Measurements from ENCODE around the gene STX1B.
A peak's percentile ranks its signal among the peaks of the same experiment; 100 is the strongest.

Gene STX1B

DNA sequence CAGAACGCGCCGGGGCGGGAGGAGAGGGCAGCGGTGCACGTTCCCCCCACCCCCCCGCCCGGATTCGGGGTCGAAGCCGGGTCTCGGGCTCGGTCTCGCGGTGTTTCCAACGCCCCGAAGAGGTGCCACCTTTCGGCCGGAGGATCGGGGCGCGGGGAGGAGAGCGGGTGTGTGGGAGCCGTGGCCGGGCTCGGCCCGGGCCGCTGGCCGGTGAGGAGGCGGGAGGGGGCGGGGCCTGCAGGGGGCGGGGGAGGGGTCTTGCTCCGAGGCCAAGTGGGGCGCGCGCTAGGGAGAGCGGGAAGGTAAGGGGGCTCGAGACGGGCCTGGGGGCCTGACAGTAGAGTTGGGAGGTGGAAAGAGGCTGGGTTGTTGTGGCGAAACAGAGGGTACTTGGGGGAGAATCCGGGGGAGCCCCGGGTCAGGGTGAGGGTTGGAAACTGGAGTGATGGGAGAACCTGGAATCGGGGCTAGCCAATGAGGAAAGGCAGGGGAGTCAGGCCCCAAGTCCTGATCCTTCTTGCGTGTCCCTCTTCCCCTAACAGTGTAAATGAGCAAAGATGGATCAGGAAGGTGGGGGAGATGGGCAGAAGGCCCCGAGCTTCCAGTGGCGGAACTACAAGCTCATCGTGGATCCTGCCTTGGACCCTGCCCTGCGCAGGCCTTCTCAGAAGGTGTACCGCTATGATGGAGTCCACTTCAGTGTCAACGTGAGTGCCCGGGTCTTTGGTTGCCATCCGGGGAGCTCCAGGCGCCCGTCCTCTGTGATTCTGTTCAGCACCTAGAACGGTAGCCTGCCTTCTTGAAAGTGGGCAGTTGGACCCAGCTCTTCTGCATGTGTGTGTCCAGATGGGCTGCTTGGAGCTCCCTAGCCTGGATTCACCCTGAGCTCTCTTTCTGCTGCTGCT, 52.0 kb downstream of the STX1B start:
- Histone ChIP-seq H2AFZ (ENCODE audit: low read depth, low read length, severe bottlenecking) (no peak overlapping the region), H3K79me2 (ENCODE audit: insufficient read depth, low read length) (peaks cover 9% of the 10 kb centered on the region), H3F3A (ENCODE audit: insufficient read depth) (peaks cover 9% of the 10 kb centered on the region; the same call in 1 of the 2 replicates), H3K9me3 (ENCODE audit: insufficient read depth, low read length) (no peaks in the 10 kb centered on the region), H3K9me2 (replicated peaks; ENCODE audit: insufficient read depth, low read length) (no peaks in the 10 kb centered on the region), H3K4me2 (ENCODE audit: low read depth, low read length, poor library complexity, severe bottlenecking) (peak overlapping the region; percentile 72), H3K27ac (ENCODE audit: low read depth, low read length) (peak overlapping the region; percentile 87; the same call in 1 of the 2 replicates), H3K36me3 (ENCODE audit: low read length) (peaks cover 14% of the 10 kb centered on the region; the same call in 1 of the 2 replicates), H4K20me1 (ENCODE audit: low read depth, low read length) (no peaks in the 10 kb centered on the region), H3K27me3 (ENCODE audit: low read length) (no peaks in the 10 kb centered on the region), H3K4me3 (ENCODE audit: insufficient read depth, low read length, poor library complexity, severe bottlenecking) (peak overlapping the region; percentile 80), H3K9ac (ENCODE audit: low read length) (peak overlapping the region; percentile 93)
- TF ChIP-seq EZH2phosphoT487 (conservative IDR thresholded peaks at IDR 0.05; ENCODE audit: low read length) = no peak
- TF ChIP-seq, protein P1, sequence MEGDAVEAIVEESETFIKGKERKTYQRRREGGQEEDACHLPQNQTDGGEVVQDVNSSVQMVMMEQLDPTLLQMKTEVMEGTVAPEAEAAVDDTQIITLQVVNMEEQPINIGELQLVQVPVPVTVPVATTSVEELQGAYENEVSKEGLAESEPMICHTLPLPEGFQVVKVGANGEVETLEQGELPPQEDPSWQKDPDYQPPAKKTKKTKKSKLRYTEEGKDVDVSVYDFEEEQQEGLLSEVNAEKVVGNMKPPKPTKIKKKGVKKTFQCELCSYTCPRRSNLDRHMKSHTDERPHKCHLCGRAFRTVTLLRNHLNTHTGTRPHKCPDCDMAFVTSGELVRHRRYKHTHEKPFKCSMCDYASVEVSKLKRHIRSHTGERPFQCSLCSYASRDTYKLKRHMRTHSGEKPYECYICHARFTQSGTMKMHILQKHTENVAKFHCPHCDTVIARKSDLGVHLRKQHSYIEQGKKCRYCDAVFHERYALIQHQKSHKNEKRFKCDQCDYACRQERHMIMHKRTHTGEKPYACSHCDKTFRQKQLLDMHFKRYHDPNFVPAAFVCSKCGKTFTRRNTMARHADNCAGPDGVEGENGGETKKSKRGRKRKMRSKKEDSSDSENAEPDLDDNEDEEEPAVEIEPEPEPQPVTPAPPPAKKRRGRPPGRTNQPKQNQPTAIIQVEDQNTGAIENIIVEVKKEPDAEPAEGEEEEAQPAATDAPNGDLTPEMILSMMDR (IDR thresholded peaks at IDR 0.05; ENCODE audit: insufficient read depth, low read length, poor library complexity, severe bottlenecking) = no peak

DNA sequence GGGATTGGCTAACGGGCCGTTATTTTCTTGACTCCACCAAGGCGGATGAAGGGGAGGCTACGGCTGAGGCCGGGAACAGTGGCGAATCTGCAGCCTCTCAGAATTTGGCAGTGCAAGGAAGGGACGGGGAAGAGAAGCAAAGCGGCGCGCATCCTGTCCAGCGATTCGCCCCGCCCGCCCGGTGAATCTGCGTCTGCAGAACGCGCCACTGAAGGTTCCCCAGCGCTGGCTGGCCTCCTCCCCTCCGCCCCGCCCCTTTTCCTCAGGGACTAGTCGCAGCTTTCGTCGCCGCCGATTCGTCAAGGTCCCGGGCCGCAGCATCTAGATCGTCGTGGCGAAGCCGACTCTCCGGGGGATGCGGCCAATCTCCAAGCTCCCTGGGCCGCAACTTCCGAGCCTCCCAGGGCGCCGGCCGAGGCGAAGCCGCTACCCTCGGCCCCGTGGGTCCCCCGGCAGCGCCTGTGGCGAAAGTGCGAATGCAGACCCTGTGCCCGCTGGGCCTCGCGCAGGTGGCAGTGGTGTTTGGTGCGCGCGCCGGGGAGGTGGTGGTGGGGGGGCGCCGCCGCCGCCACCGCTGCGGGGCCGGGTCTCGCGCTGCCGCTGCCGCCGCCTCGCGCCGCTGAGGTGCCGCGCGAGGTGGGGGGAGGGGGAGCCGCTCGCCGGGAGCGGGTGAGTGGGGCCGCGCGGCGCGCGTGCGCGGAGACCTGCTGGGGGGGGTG, 52.8 kb downstream of the STX1B start, which contains the start of gene SETD1A:
Gene SETD1A (plus strand): TSS at position 299 of the 719 bp plus-strand sequence. CDS start 978 bp downstream, outside the sequence.
- Histone ChIP-seq H3K9me3 (ENCODE audit: insufficient read depth, low read length) (no peaks in the 10 kb centered on the region), H3K27me3 (ENCODE audit: low read length) (no peaks in the 10 kb centered on the region), H3K9me2 (replicated peaks; ENCODE audit: insufficient read depth, low read length) (no peaks in the 10 kb centered on the region), H3K27ac (ENCODE audit: low read depth, low read length) (peak within 1 kb of the TSS; percentile 87), H3K4me2 (ENCODE audit: low read depth, low read length, poor library complexity, severe bottlenecking) (peak within 1 kb of the TSS; percentile 89), H3K4me3 (ENCODE audit: insufficient read depth, low read length, poor library complexity, severe bottlenecking) (peak within 1 kb of the TSS; percentile 80), H3K36me3 (ENCODE audit: low read length) (peaks cover 14% of the 10 kb centered on the region; the same call in 1 of the 2 replicates), H3F3A (ENCODE audit: insufficient read depth) (peaks cover 9% of the 10 kb centered on the region; the same call in 1 of the 2 replicates), H2AFZ (ENCODE audit: low read depth, low read length, severe bottlenecking) (peak within 1 kb of the TSS; percentile 95), H3K79me2 (ENCODE audit: insufficient read depth, low read length) (peaks cover 9% of the 10 kb centered on the region), H4K20me1 (ENCODE audit: low read depth, low read length) (no peaks in the 10 kb centered on the region), H3K9ac (ENCODE audit: low read length) (peak within 1 kb of the TSS; percentile 93)
- TF ChIP-seq, protein P1 (IDR thresholded peaks at IDR 0.05; ENCODE audit: insufficient read depth, low read length, poor library complexity, severe bottlenecking) = no peak
- no peak for TF ChIP-seq EZH2phosphoT487 (conservative IDR thresholded peaks at IDR 0.05; ENCODE audit: low read length)

DNA sequence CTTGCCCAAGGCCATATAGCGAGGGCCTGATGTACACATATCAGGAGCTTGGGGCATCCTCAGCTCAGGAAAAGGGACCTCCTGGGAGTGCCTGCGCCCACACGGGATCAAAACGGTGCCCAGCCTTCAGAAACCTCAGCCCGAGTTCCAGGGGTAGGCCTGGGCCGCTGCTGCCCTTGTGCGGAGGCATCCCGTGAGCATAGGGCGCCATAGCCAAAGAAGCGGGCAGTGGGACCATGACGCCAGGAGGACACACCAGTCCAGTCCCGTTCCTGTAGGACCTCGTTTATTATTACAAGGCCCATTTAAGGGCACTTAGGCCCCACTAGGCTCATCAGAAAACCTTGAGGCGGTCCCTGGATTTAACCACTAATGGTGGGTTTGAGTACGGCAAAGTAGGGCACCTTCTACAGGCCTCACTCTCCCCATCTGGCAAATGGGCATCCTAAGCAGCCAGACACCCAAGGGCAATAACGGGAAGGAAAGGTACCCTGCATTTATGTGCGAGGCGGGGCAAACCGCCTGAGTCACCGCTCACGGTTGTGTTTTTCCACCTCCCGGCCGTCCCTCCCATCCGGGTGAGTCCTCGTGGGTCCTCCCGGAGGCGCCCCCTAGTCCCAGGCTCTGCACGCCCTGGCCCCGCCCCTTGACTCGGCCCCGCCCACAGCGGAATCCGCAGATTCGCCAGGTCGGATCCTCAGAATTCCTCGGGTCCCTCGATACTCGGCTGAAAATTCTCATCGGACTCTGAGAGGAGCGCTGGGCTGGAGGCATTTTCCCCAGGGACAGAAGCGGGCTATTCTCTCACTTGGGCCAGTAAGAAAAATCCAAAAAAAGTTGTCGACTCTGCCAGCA, 53.6 kb downstream of the STX1B start:
- TF ChIP-seq EZH2phosphoT487 (conservative IDR thresholded peaks at IDR 0.05; ENCODE audit: low read length) = no peak
- TF ChIP-seq, protein P1 (IDR thresholded peaks at IDR 0.05; ENCODE audit: insufficient read depth, low read length, poor library complexity, severe bottlenecking) = peak; percentile 41
- no peaks in the 10 kb centered on the region for H4K20me1 ChIP-seq (ENCODE audit: low read depth, low read length)
- no peaks in the 10 kb centered on the region for H3K27me3 ChIP-seq (ENCODE audit: low read length)
- H3F3A ChIP-seq (ENCODE audit: insufficient read depth) = peaks cover 9% of the 10 kb centered on the region; the same call in 1 of the 2 replicates
- H3K4me2 ChIP-seq (ENCODE audit: low read depth, low read length, poor library complexity, severe bottlenecking) = peak overlapping the region; percentile 89
- H3K9ac ChIP-seq (ENCODE audit: low read length) = peak overlapping the region; percentile 93
- peaks cover 14% of the 10 kb centered on the region; the same call in 1 of the 2 replicates for H3K36me3 ChIP-seq (ENCODE audit: low read length)
- peak overlapping the region; percentile 95 for H2AFZ ChIP-seq (ENCODE audit: low read depth, low read length, severe bottlenecking)
- no peaks in the 10 kb centered on the region for H3K9me2 ChIP-seq (replicated peaks; ENCODE audit: insufficient read depth, low read length)
- H3K27ac ChIP-seq (ENCODE audit: low read depth, low read length) = peak overlapping the region; percentile 87
- H3K9me3 ChIP-seq (ENCODE audit: insufficient read depth, low read length) = no peaks in the 10 kb centered on the region
- peak overlapping the region; percentile 80 for H3K4me3 ChIP-seq (ENCODE audit: insufficient read depth, low read length, poor library complexity, severe bottlenecking)
- H3K79me2 ChIP-seq (ENCODE audit: insufficient read depth, low read length) = peaks cover 9% of the 10 kb centered on the region

All from SU-DHL-6 (cell line).